GM18870 (cell line): ENCODE measurements around the gene RAP1GDS1.
"Not testable (repeated sequence)": the region's sequence is repeated elsewhere in the genome, so short reads cannot be mapped to it uniquely, and the experiment has no call there.

Source experiments
- ATAC-seq: cut with Tn5 transposase; IDR thresholded peaks from one replicate; pipeline ENCODE4 v1.9.1; 2021; ENCODE audit warnings: moderate library complexity; ENCODE audit not compliant: unreplicated experiment

RAP1GDS1 gene

DNA sequence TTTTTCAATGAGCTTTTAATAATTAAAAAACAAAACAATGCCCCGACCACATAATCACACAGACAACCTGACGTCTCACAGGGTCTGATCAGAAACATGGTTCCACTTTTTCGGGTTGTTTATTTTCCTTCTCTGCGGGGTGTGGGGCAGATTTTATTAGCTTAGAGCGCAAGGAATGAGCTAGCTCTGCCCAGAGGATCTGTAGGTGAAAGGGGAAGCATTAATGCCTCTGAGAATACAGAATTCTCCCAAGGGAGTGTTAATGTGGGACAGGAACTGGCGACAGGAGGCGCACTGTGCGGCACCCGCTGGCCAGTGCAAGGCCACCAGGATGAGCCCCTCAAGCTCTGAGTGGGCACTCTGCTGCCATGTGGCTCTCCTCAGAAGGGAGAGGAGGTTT lies 215.7 kb downstream of the RAP1GDS1 start:
- ATAC-seq: no peak

DNA sequence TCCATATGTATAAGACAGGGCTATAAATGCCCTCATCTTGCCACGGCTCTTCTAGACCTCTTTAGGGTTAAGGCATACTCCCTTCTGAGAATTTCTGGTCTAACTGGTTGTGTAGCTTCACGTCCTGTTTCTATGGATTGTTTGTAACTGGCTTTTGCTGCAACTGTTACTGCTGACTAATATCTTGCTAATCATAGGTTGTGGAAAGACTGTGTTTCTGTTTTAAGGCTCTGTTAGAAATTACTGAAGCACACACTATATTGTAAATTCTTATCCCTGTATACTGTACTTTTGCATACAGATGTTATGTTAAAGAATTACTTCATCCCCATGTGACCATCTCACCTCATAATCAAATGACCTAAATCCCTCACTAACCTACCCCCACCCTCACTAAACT lies 218.4 kb downstream of the RAP1GDS1 start:
- not testable (repeated sequence) for ATAC-seq

DNA sequence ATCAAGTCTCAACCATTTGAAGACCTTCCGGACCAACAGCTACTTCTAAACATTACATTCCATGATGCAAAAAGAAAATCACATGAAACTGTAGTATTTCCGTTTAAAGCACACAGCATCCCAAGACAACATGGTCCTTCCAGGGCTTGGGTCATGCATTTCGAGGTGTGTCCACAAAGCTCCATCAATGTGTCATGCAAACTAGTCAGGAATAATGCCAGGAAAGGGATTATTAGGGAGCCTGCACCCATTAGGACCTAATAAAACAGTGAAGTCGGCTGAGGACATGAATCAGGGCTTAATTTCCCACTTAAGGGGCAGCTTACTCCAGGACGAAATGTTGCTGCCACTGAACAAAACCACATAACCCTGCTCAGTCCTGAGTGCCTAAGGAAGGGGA lies 219.4 kb downstream of the RAP1GDS1 start:
- no peak for ATAC-seq

DNA sequence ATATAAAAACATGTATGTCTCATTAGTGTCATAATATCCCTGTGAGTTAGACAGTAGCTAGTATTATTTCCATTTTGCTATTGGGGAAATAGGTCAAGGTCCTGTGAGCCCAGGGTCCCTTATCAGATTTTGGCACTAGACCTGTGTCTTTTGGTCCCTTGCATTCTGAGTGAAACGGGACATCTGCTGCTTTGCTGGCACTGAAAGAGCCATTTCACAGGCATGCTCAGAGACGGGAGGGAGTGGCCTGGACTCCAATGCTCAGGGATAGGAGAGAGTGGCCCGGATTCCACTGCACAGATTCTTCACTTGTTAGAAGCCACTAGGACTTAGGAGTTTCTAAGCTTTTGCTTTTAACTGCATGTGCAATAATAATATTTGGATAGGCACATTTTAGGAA lies 220.0 kb downstream of the RAP1GDS1 start:
- no peak for ATAC-seq

DNA sequence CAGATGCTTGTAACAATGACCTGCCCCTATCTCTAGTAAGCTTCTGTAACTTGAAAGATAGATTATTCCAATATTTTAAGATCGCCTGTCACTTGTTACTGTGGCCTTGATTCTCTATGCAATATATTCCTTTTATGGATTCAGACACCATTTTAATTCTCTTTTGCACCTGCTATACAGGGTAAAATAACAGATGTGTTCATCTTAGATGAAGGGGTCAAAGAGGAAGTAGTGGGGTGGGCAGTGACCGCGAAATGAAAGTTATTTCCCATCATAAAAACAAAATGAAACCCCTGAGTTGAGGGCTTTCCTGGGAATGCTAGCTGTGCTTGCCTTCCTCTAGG lies 221.3 kb downstream of the RAP1GDS1 start:
- ATAC-seq: peak; percentile 2

DNA sequence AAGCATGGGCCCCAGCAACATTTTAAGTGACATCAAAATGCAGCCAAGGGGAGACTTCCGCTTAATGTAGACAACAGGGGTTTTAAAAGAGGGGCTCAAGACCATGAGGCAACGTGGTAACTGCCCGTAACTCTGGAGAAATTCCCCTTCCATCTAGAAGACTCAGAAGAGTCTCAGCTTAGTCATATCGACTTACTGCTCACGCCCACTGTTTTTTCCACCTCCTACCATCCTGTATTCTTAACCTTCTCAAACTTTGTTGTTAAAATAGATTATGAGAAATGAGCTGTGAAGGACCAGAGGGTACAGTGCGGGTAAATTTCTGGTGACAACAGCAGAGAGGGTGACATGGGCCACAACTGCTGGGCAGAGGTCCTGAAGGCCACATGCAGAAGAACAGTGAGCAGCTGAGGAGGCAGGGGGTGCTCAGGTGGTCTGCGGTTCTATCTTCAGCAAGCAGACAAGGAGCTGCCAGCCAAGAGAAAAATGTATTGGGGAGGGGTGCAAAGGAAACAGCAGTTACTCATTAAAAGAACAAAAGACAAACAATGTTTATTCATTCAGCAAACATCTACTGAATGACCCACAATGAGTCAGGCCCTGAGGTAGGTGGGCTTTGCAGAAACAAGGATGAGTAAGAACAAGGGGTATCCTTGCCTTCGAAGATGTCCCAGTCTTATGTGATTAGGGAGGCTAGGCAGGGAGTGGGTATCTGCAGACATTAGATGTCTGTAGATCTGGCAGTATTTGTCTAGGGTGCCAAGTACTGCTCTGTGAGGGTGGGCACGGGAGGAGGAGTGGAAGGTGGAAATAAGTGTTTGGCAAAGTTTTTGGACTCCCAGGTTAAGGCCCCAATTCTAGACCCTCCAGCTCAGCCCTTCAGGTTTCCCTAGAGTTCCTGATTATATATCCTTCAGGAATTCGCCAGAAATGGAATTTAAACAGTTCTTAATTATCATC lies 221.9 kb downstream of the RAP1GDS1 start:
- peak; percentile 96 for ATAC-seq

DNA sequence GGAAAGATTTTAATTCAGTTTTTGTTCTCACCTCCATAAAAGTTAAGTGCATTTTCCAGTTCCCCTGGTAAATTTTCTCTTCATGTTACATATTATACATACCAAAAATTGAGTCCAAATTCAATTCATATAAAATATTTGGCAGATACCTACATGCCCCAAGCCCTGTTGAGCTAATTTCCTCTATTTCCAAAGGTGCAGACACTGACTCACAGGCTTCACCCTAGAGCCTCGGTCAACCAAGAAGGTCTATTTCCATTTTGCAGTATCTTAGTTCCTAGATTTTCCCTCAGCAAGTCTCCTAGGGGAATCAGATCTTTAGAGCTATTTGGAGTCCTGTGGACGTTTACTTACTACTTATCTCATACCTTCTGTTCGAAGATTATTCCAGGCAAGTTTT lies 222.8 kb downstream of the RAP1GDS1 start:
- ATAC-seq: no peak

DNA sequence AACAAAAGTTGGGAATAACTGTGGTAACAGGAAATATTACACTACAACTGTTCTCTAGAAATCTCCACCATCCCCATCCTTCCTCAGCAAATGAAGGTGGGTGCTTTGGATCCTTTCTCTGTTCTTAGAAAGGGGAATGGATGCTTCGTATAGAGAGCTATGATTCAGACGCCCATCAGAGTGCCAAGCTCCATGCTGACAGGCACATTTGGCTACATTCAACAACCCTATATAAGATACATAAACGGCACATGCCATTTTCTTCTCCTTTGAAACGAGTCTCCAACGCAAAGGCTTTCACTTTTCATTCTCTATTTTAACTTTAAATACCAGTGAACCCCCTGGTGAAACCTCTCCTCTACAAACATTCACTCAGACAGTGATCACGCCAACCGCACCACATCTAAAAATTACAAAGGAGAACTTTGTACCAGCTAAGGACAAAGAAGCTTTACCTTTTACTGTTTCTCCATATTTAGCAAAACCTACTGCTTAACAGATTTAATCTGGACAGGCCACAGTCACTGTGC lies 224.7 kb downstream of the RAP1GDS1 start:
- ATAC-seq: no peak

DNA sequence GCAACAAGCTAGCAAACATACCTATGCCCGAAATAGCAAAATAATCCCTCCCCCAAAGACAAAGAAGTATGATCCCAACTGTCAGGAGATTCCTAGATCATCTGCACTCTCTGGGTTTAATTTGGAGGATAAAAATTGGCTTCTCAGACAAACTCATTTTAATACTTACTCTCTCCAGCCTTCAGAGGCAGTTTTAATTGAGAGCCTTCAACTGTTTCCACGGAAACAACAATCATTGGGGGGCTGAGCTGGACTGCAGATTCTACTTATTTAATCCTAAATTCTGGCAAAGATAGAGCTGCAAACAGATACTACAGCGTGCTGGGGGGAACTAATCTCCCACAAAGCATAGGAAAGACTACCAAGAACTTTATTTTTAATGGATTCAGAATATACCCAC lies 229.1 kb downstream of the RAP1GDS1 start:
- ATAC-seq: no peak

DNA sequence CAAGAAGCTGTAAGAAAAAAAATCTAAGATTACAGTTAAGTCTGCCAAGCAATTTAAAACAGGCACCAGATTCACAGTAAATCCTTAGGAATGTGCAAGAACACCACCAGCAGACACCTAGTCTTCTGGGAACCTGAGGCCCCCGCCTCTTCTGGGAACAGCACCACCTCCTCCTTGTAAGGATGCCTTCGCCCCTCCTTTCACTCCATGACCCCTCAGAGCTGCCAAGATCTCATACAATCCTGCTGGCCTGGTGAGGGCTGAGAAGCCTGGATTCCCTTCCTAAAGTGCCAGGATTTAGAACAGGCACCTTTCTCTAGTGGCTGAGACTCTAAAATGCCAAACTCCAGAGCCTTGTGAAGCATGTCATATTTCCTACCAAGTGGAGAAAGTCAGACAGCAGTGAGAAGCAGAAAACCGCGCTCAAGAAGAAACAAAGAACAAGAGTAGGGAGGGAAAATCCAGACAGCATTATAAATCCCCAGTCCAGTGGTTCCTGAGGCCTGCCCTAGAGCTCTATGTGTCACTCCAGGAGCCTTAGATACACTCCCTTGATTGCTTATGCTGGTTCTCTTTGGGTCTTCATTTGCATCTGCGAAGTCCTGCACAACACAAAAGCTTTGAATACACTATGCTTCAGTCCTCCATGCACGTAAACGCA lies 230.8 kb downstream of the RAP1GDS1 start:
- no peak for ATAC-seq

DNA sequence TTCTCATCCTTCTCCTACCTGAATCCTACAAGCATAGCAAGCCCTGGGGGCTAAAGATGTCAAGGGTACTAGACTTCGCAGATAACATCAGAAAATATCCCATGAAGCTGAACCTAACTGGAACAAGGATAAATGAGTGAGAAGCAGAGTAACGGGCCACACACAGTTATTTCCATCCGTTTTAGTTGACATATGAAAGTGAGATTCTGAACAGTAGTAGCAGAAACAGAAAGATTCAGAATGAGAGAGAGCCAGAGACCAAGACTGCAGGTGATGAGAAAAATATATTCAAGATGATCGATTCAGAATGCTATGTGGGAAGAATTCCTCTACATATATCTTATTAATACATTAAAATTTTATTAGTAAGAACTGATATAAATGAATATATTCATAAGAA lies 232.1 kb downstream of the RAP1GDS1 start:
- ATAC-seq: peak; percentile 86
